OCI-LY1 (cell line): ENCODE results near the gene TAF11L11.
"Not testable (repeated sequence)": the region's sequence is repeated elsewhere in the genome, so short reads cannot be mapped to it uniquely, and the experiment has no call there.

Experiments used
- EZH2 ChIP-seq: fragments of 200-600 bp; sonication (generic), shearing (Covaris generic); IDR thresholded peaks from 2 replicates; pipeline ENCODE4 v1.8.0; 2017; ENCODE audit warnings: borderline replicate concordance, mixed run types, mild to moderate bottlenecking, antibody characterized with exemption, low read length, moderate library complexity, mixed read lengths
- TF ChIP-seq, protein P1 (sequence below): fragments of 200-600 bp; sonication (generic), shearing (Covaris generic); IDR thresholded peaks from 2 replicates; pipeline ENCODE4 v1.5.1; 2017; ENCODE audit warnings: mild to moderate bottlenecking, antibody characterized with exemption, low read length, moderate library complexity, mixed read lengths

- TF ChIP-seq, protein P1, sequence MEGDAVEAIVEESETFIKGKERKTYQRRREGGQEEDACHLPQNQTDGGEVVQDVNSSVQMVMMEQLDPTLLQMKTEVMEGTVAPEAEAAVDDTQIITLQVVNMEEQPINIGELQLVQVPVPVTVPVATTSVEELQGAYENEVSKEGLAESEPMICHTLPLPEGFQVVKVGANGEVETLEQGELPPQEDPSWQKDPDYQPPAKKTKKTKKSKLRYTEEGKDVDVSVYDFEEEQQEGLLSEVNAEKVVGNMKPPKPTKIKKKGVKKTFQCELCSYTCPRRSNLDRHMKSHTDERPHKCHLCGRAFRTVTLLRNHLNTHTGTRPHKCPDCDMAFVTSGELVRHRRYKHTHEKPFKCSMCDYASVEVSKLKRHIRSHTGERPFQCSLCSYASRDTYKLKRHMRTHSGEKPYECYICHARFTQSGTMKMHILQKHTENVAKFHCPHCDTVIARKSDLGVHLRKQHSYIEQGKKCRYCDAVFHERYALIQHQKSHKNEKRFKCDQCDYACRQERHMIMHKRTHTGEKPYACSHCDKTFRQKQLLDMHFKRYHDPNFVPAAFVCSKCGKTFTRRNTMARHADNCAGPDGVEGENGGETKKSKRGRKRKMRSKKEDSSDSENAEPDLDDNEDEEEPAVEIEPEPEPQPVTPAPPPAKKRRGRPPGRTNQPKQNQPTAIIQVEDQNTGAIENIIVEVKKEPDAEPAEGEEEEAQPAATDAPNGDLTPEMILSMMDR: not testable (repeated sequence)
- not testable (repeated sequence) for TF ChIP-seq EZH2
These were observed 6.1 kb downstream of the TAF11L11 start, which contains the start of gene TAF11L12 for GRCh38 chr5:17610092-17610491.
